SJSA1 (cell line): ENCODE results near the gene REC114. TPM values are rescaled to one million over a fixed set of nuclear protein-coding genes. Genes with fewer than 3 reads are reported as not detected.
A peak's percentile ranks its signal among the peaks of the same experiment; 100 is the strongest.

Experiments
- DNase-seq, 2 experiments: peaks; one replicate each; pipeline ENCODE4 v3.0.0-alpha.2; 2015 to 2020; ENCODE audit warnings: low spot score in 2 of 2, low read depth in 1 of 2
- H3K27ac ChIP-seq: fragments of 250-450 bp; sonication (Bioruptor Pico); 2 replicates; pipeline ENCODE4 v1.5.1; 2020; ENCODE audit warnings: mild to moderate bottlenecking, moderate library complexity
- H3K27me3 ChIP-seq: fragments of 250-450 bp; sonication (Bioruptor Pico); replicated peaks from 2 replicates; pipeline ENCODE4 v1.5.1; 2020; ENCODE audit warnings: mild to moderate bottlenecking, moderate library complexity
- H3K36me3 ChIP-seq: fragments of 250-450 bp; sonication (Bioruptor Pico); 2 replicates; pipeline ENCODE4 v1.5.1; 2020; ENCODE audit warnings: mild to moderate bottlenecking
- H3K4me1 ChIP-seq: fragments of 250-450 bp; sonication (Bioruptor Pico); replicated peaks from 2 replicates; pipeline ENCODE4 v1.6.1; 2021; ENCODE audit warnings: mild to moderate bottlenecking
- H3K4me3 ChIP-seq: fragments of 250-450 bp; sonication (Bioruptor Pico); 2 replicates; pipeline ENCODE4 v1.5.1; 2020; ENCODE audit warnings: mild to moderate bottlenecking
- H3K9me3 ChIP-seq: fragments of 250-450 bp; sonication (Bioruptor Pico); replicated peaks from 2 replicates; pipeline ENCODE4 v1.5.1; 2020; ENCODE audit warnings: mild to moderate bottlenecking
- total RNA-seq: library from RNA; depleted of rRNA; stranded (reverse); fragments of >200 nt; shearing (Covaris generic); gene quantifications from 2 replicates; pipeline ENCODE4 v1.2.3, GENCODE V29; 2014

Gene REC114
- total RNA-seq, 1 experiment from 2014 or later: not detected

DNA sequence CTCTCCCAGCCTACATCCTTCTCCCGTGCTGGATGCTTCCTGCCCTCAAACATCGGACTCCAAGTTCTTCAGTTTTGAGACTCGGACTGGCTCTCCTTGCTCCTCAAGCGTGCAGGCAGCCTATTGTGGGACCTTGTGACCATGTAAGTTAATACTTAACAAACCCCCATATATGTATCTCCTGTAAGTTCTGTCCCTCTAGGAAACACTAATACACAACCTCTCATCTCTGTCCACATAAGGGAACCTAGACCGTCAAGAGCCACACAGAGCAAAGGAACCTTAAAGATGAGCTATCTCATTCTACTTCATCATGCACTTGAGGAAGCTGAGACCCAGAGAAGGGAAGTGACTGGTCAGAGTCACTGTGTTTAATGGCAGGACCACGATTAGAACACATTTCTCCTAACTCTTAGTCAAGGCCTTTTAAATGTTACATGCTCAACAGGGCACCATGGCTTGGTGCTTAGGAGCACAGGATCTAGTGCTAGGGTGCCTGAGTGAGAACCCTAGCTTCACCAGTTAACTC is 140.0 kb downstream of the REC114 start:
- Histone ChIP-seq H3K9me3 (no peaks in the 10 kb centered on the region), H3K4me3 (no peak overlapping the region), H3K4me1 (no peaks in the 10 kb centered on the region), H3K27me3 (no peaks in the 10 kb centered on the region), H3K36me3 (peaks cover 85% of the 10 kb centered on the region), H3K27ac (no peak overlapping the region)
- no peak for DNase-seq

DNA sequence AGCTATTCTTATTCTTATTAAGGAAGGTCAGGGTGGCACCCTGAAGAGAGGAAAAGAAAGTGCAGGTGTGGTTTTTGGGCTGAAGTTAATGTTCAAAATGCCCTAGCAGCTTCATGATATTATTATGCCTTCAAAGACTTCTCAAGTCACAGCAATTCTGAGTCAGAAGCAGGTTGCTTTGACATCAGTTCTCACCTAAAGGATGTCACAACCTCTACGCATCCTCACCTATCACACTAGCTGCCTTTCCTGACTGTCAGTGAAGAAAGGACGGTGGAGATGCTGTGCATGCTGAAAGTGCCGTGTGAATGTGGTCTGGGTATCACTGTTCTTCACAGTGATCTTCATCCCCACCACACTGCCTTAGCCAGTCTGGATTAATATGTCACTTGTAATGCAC is 140.6 kb downstream of the REC114 start:
- Histone ChIP-seq H3K4me1 (no peaks in the 10 kb centered on the region), H3K36me3 (peaks cover 85% of the 10 kb centered on the region)

DNA sequence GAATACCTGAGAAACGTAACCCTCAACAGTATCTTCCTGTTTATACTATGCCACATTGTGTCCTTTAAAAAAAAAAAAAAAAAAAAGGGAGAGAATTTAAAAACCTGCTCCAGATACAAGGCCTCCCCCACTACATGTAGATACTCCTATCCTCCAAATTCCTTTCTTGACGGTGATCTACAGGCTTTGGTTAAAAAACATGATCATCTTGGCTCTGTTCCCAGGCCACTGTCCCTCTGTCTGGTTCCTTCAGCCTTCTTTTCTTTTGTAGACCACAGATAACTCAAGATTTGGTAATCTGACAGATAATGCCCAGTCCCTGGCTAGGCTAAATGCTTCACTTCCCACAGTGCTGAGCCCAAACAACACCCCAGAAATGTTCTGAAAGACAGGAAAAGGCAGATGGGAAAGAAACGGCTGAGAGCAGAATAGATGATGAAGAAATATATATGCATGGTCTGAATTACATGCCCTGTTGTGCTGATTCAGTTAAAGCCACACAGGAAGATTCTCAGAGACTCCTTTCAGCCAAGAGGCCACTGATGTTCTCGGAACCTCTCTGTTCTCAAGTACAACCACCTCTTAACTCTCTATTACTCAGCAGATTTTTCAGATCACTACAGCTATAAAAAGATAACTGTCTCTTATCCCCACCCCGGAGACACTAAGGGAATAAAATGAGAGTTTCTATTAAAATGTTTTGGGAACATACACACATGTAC is 141.9 kb downstream of the REC114 start:
- DNase-seq: no peak
- Histone ChIP-seq H3K9me3 (no peaks in the 10 kb centered on the region), H3K27ac (no peak overlapping the region), H3K4me1 (no peaks in the 10 kb centered on the region), H3K36me3 (peaks cover 88% of the 10 kb centered on the region), H3K27me3 (no peaks in the 10 kb centered on the region), H3K4me3 (no peak overlapping the region)

More for the DNA sequence above, 140.6 kb downstream of the REC114 start:
- no peaks in the 10 kb centered on the region for H3K27me3 ChIP-seq
- DNase-seq: no peak
- H3K9me3 ChIP-seq: no peaks in the 10 kb centered on the region
- H3K4me3 ChIP-seq: no peak overlapping the region
- no peak overlapping the region for H3K27ac ChIP-seq

DNA sequence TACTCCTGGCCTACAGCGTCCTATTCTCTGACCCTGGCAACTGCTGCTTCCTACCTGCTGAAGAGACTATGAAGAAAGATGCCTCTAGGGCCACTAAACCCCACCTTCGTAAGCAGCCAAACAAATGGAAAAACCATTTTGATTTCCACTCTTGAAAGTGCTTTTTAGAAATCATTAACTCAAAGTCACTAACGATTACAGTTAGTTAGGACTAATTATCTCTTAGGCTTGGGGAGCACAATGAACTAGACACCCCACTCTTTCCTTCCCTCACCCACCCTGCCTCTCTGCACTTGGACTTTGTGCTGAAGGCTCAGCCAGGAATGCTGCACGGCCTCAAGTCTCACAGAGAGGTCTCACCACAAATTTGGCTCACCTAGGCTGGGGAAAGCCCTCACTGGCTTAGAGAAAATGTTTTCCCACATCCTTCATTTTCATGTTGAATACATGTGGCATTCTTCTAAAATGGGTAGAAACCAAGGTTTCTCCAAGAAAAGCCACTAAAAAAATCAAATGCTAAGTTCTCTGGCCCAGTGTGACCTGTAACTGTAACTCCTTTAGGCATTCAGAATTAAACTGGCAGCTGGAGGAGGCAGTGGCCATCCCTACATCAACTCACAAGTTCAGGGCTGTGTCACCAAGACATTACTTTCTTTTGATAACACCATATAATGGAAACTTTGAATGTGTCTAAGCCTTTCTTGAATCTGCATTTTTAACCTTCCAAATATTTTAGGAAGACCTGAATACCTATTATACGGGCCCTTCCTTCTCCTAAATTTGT is 143.1 kb downstream of the REC114 start:
- no peak for DNase-seq
- no peaks in the 10 kb centered on the region for H3K9me3 ChIP-seq
- no peaks in the 10 kb centered on the region for H3K27me3 ChIP-seq
- H3K36me3 ChIP-seq: peaks cover 92% of the 10 kb centered on the region
- H3K27ac ChIP-seq: no peak overlapping the region
- no peaks in the 10 kb centered on the region for H3K4me1 ChIP-seq
- no peak overlapping the region for H3K4me3 ChIP-seq

DNA sequence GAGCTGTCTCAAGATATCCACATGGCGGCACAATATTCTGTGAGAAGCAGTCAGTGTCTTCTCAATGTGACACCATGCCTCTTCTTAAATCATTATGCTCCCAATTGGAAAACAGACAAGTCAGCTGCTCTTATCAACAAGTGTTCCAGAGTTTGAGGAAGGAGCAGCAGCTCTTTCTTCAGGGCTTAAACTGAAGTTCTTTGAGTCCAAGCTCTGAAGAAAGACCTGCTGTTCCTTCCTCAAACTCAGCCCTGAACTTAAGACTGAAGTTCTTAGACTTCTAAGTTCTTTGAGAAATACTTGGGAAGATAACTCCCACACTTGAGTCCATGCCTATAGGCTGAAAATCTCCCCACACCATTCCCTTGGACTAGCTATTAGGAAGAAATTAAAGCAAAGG is 146.8 kb downstream of the REC114 start:
- no peak overlapping the region for H3K4me3 ChIP-seq
- no peaks in the 10 kb centered on the region for H3K9me3 ChIP-seq
- no peak for DNase-seq
- no peaks in the 10 kb centered on the region for H3K27me3 ChIP-seq
- H3K27ac ChIP-seq: no peak overlapping the region
- peaks cover 4% of the 10 kb centered on the region; the same call in 1 of the 2 replicates for H3K4me1 ChIP-seq
- H3K36me3 ChIP-seq: peaks cover 74% of the 10 kb centered on the region

DNA sequence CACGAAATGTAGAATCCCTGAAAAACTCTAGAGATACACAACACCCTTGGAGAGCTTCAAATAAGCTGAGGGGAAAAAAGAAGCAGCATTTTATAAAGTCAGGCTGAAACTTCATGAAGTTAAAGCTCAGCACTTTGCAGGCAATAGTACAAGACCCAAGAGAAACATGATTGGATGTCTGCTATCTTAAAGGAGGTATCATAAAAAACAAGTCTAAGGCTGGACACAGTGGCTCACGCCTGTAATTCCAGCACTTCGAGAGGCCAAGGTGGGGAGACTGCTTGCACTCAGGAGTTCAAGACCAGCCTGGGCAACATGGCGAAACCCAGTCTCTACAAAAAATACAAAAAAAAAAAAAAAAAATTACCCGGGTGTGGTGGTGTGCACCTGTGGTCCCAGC is 147.3 kb downstream of the REC114 start:
- Histone ChIP-seq H3K4me1 (peaks cover 4% of the 10 kb centered on the region; the same call in 1 of the 2 replicates), H3K27ac (no peak overlapping the region), H3K4me3 (no peak overlapping the region), H3K36me3 (peaks cover 71% of the 10 kb centered on the region), H3K9me3 (no peaks in the 10 kb centered on the region), H3K27me3 (no peaks in the 10 kb centered on the region)
- DNase-seq: no peak

DNA sequence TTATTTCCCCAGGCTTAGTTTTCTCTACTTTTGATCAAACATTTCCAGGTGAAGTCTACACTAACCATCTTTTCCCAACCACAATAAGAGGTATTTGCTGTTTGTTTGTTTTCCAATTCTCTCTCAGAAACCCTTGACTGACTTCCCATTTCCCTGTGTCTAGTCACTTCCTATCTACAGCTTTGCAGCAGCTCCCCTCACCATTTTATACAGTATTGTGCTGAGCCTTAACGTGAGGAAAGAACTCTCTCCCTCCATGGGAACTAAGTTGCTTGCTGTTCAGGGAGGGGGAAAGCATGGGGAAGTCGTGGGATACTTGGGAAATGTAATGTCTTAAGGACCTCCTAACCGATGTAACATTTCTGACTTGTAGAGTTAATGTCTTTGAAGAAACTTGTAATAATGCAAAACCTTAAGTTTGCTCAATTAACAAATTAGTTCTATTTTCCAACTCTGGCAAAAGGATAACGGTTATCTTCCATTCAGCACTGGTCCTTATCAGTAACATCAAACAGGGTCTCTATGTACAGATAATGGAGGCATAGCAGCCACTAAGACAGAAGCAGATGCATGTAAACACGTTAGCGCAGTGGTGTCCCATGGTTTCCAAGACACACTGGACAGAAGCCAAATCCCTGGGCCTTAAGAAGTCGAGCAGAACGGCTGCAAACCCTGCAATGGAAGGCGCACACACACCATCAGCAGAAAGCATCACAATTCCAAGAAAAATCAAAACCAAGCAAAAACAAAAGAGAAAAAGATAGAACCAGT is 150.5 kb downstream of the REC114 start:
- no peak for DNase-seq
- H3K36me3 ChIP-seq: peaks cover 43% of the 10 kb centered on the region

DNA sequence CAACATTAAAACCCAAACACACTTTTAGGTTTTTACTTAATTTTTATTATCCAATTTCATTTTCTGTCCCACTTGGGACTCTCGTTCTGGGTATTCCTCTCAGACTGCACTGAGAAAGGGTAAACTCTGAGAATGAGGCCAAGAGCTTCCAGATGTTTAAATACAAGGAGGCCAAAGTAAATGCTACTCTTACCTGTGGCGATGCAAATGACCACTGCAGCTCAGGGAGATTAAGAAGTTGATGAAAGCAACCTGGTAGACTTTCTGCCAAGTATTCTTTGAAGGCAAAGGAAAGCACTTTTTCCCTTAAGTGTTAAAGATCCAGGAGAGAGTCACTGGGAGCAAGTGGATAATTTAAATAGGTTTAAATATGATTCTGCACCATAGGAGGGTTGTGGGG is 151.1 kb downstream of the REC114 start:
- H3K4me3 ChIP-seq: no peak overlapping the region
- peaks cover 10% of the 10 kb centered on the region; the same call in 1 of the 2 replicates for H3K4me1 ChIP-seq
- no peaks in the 10 kb centered on the region for H3K9me3 ChIP-seq
- no peak for DNase-seq
- H3K27me3 ChIP-seq: no peaks in the 10 kb centered on the region
- H3K36me3 ChIP-seq: peaks cover 41% of the 10 kb centered on the region
- H3K27ac ChIP-seq: no peak overlapping the region

More for the DNA sequence above, 150.5 kb downstream of the REC114 start:
- Histone ChIP-seq H3K9me3 (no peaks in the 10 kb centered on the region), H3K27me3 (no peaks in the 10 kb centered on the region), H3K4me3 (no peak overlapping the region), H3K4me1 (peaks cover 4% of the 10 kb centered on the region; the same call in 1 of the 2 replicates), H3K27ac (no peak overlapping the region)

DNA sequence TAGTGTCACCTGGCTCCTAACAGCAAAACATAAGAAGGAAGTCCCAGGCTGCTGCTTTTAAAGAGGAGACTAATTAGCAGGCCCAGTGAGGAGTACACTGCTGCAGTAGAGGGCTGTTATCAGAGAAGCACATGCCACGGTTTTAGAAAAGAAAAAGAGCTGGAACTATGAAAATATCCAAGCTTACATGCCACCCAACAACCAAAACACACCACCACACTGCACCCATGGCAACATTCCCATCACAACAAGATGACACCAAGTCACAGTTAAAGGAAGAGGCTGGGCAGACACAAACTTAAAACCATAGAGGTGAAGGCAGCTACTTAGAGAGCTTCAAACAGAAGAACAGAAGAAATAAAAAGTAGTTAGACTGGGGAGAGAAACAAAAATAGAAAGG is 153.2 kb downstream of the REC114 start:
- no peak for DNase-seq
- H3K27me3 ChIP-seq: no peaks in the 10 kb centered on the region
- no peaks in the 10 kb centered on the region for H3K9me3 ChIP-seq
- no peak overlapping the region for H3K4me3 ChIP-seq
- no peak overlapping the region for H3K27ac ChIP-seq
- peaks cover 22% of the 10 kb centered on the region for H3K36me3 ChIP-seq
- H3K4me1 ChIP-seq: peaks cover 23% of the 10 kb centered on the region

DNA sequence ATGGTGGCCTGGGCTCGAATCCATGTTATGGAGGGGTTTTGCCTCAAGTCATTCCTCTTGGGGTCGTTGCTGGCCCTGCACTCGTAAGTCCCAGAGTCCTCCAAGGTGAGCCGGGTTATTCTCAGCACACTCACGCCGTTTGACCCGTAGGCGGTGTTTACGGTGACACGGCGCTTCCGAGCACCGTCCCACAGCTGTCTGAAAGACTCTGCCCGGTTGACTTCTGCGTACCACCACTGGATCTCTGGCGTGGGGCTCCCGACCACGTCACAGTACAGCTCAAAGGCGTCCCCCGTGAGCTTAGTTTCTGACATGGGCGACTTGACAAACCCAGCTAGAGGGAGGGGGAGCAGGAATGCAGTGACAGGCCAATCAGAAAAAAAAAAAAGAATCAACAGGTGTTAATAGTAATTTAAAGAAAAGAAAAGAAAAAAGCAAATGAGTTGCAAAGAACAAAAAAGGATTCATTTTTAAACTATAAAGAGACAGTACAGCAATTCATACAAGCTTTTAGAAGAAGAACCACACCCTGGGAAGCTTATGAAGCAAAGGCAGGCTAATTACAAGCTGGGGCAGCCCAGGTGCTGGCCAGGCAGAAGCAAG is 154.2 kb downstream of the REC114 start:
- Histone ChIP-seq H3K27me3 (no peaks in the 10 kb centered on the region), H3K36me3 (peaks cover 12% of the 10 kb centered on the region), H3K4me3 (no peak overlapping the region), H3K4me1 (peaks cover 32% of the 10 kb centered on the region), H3K27ac (no peak overlapping the region), H3K9me3 (no peaks in the 10 kb centered on the region)
- no peak for DNase-seq

DNA sequence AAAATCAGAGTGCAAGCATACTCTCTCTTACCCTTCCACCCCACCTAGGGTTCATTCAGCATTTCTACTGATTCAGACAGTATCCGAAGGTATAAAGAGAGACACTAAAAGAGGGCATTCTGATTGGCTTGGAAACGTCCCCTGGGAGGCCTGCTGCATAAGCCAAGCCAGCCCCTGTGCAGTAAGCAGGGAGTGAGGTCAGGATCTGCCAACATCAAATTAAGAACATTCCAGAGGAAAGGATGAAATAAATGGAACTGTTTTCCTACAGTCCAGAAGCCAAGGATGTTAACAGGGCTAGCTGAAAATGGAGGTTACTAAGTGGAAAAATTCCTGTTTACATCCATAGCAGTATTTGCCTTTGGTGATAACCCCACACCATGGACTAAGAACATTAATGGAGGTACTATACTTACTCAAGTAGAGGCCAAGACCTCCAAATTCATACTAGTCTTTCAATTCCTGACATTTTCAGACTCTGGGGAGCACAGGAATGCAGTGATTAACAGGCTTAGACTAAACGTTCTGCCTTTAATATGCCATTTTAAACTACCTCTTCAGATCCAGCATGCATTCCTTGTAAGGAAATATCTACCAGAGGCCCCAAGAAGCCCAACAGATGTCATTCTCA is 155.7 kb downstream of the REC114 start:
- H3K27ac ChIP-seq: no peak overlapping the region
- peaks cover 10% of the 10 kb centered on the region for H3K36me3 ChIP-seq
- no peak overlapping the region for H3K4me3 ChIP-seq
- H3K9me3 ChIP-seq: no peaks in the 10 kb centered on the region
- no peak for DNase-seq
- no peaks in the 10 kb centered on the region for H3K27me3 ChIP-seq
- H3K4me1 ChIP-seq: peaks cover 34% of the 10 kb centered on the region

DNA sequence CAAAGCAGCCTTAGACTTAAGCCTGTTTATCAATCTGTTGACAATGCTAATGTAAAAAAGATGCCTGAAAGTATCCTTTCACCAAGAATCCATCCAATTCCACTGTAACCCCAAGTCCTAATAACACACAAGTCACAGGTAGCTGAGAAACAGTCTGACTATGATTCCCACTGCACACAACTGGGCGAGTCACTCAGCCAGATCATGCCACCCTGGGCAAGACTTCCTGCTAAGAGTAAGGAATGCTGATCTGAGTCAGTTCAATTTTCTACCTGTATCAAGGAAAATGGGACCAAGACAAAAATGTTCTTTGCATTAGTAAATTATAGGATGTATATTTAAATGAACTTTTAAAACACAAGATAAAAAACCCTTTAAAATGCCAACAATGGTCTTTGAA is 157.0 kb downstream of the REC114 start:
- Histone ChIP-seq H3K4me1 (peaks cover 34% of the 10 kb centered on the region), H3K4me3 (no peak overlapping the region), H3K27me3 (no peaks in the 10 kb centered on the region), H3K9me3 (no peaks in the 10 kb centered on the region), H3K36me3 (peaks cover 10% of the 10 kb centered on the region; the same call in 1 of the 2 replicates), H3K27ac (no peak overlapping the region)
- peak in 1 of 2 experiments; percentile 9 for DNase-seq
